ENCODE data around the gene CLHC1.
"Not testable (repeated sequence)": the region's sequence is repeated elsewhere in the genome, so short reads cannot be mapped to it uniquely, and the experiment has no call there.

The CLHC1 gene

DNA sequence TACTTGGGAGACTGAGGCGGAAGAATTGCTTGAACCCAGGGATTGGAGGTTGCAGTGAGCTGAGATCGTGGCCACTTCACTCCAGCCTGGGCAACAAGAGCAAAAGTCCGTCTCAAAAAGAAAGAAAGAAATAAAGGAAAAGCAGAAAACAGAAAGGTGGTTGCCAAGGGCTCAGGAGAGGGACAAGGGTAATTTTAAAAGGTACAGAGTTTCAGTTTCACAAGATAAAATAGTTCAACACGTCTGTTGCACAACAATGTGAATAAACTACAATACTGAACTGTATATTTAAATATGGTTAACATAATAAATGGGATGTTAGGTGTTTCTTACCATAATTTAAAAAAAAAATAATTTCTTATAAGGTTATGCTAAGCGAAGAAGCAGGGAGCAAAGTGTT, 13.3 kb upstream of the CLHC1 start:
- no peak overlapping the region for H3K4me3 ChIP-seq (ENCODE audit: low read depth, low read length)
- no peak for TF ChIP-seq KLF10 (tag by site-specific recombination; IDR thresholded peaks at IDR 0.05)
- no peaks in the 10 kb centered on the region for H3K4me1 ChIP-seq (ENCODE audit: control insufficient read depth, insufficient read depth, low read length)
- CTCF ChIA-PET, result no interaction called here
- H3K36me3 ChIP-seq (ENCODE audit: control insufficient read depth in 2 of 2, insufficient read depth in 1 of 2, low read length in 2 of 2), result peaks cover 67% of the 10 kb centered on the region in 2 experiments
- no peak overlapping the region for H3K27ac ChIP-seq (ENCODE audit: extremely low read depth, low read depth, low read length)
- POLR2A ChIA-PET, result no interaction called here
- H3K9me3 ChIP-seq (ENCODE audit: control insufficient read depth, insufficient read depth, low read depth, low read length), result no peaks in the 10 kb centered on the region

DNA sequence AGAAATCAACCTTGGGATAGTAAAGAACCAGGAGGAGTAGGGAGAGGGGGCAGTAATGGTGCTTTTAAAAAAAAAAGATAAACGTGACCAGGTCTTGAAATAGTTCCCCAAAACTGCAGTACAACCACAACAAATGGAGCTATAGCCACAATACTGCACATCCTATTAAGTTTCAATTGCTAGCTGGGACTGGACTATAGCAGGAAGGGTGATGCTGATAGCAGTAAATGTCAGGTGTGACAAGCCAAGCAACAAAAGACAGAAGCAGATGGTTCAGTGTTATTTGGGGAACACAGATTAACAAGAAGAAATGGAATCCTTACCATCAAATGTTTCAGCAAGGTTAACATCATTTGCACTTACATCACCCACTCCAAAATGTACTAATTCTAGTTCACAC, 10.5 kb upstream of the CLHC1 start:
- H3K27ac ChIP-seq (ENCODE audit: extremely low read depth, low read depth, low read length), result no peak overlapping the region
- CTCF ChIA-PET, result interaction anchor here (0.6 kb wide), 1 partner anchor 410 kb away, joined by 3 read pairs; no protein-coding TSS in a partner anchor
- no peak overlapping the region for H3K4me3 ChIP-seq (ENCODE audit: low read depth, low read length)
- TF ChIP-seq WT1 (tag by site-specific recombination; IDR thresholded peaks at IDR 0.05) (no peak), KLF7 (tag by site-specific recombination; IDR thresholded peaks at IDR 0.05; ENCODE audit: borderline replicate concordance) (no peak), ZNF600 (tag by site-specific recombination; IDR thresholded peaks at IDR 0.05) (no peak), KLF10 (tag by site-specific recombination; IDR thresholded peaks at IDR 0.05) (no peak), KLF8 (tag by site-specific recombination; IDR thresholded peaks at IDR 0.05) (no peak), ZNF184 (tag by site-specific recombination; IDR thresholded peaks at IDR 0.05) (no peak), ZNF624 (tag by site-specific recombination; IDR thresholded peaks at IDR 0.05) (no peak), ZNF555 (tag by site-specific recombination; conservative IDR thresholded peaks at IDR 0.05) (no peak), OVOL3 (tag by site-specific recombination; IDR thresholded peaks at IDR 0.05) (no peak), ZNF2 (tag by site-specific recombination; IDR thresholded peaks at IDR 0.05) (no peak), ZNF350 (tag by site-specific recombination; IDR thresholded peaks at IDR 0.05) (no peak), TSHZ1 (tag by site-specific recombination; IDR thresholded peaks at IDR 0.05; ENCODE audit: borderline replicate concordance) (no peak), GLI4 (tag by site-specific recombination; IDR thresholded peaks at IDR 0.05) (no peak), ZFHX2 (tag by site-specific recombination; conservative IDR thresholded peaks at IDR 0.05) (no peak), ZNF248 (tag by site-specific recombination; IDR thresholded peaks at IDR 0.05) (no peak), ZNF585B (tag by site-specific recombination; IDR thresholded peaks at IDR 0.05) (no peak), PRDM1 (tag by site-specific recombination; IDR thresholded peaks at IDR 0.05) (no peak), ZSCAN18 (tag by site-specific recombination; IDR thresholded peaks at IDR 0.05) (no peak), HOXC10 (CRISPR knock-in tag; IDR thresholded peaks at IDR 0.05) (no peak)
- no peaks in the 10 kb centered on the region for H3K4me1 ChIP-seq (ENCODE audit: control insufficient read depth, insufficient read depth, low read length)
- H3K9me3 ChIP-seq (ENCODE audit: control insufficient read depth, insufficient read depth, low read depth, low read length), result no peaks in the 10 kb centered on the region
- POLR2A ChIA-PET, result no interaction called here
- H3K36me3 ChIP-seq (ENCODE audit: control insufficient read depth in 2 of 2, insufficient read depth in 1 of 2, low read length in 2 of 2), result peaks cover 53 to 62% of the 10 kb centered on the region in 2 experiments

DNA sequence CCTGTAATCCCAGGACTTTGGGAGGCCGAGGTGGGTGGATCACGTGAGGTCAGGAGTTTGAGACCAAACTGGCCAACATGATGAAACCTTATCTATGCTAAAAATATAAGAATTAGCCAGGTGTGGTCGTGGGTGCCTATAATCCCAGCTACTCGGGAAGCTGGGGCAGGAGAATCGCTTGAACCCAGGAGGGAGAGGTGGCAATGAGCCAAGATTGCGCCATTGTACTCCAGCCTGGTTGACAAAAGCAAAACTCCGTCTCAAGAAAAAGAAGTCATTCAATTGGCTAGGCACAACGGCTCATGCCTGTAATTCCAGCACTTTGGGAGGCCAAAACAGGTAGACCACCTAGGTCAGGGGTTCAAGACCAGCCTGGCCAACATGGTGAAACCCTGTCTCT, 9.5 kb upstream of the CLHC1 start:
- H3K9me3 ChIP-seq (ENCODE audit: control insufficient read depth, insufficient read depth, low read depth, low read length); H3K27ac ChIP-seq (ENCODE audit: extremely low read depth, low read depth, low read length); CTCF ChIA-PET; POLR2A ChIA-PET; H3K4me3 ChIP-seq (ENCODE audit: low read depth, low read length); H3K4me1 ChIP-seq (ENCODE audit: control insufficient read depth, insufficient read depth, low read length): not testable (repeated sequence)
- peaks cover 52 to 67% of the 10 kb centered on the region in 2 experiments for H3K36me3 ChIP-seq (ENCODE audit: control insufficient read depth in 2 of 2, insufficient read depth in 1 of 2, low read length in 2 of 2)

Data from HEK293 (cell line).